ENCODE measurements around the gene SLC4A1. TPM values are rescaled to one million over a fixed set of nuclear protein-coding genes. Genes with fewer than 3 reads are reported as not detected.
A peak's percentile ranks its signal among the peaks of the same experiment; 100 is the strongest.

Gene SLC4A1
- total and polyA plus RNA-seq, 2 donors (not counting 3 experiments of a cell fraction or from before 2014, with no cell fraction given): not detected

DNA sequence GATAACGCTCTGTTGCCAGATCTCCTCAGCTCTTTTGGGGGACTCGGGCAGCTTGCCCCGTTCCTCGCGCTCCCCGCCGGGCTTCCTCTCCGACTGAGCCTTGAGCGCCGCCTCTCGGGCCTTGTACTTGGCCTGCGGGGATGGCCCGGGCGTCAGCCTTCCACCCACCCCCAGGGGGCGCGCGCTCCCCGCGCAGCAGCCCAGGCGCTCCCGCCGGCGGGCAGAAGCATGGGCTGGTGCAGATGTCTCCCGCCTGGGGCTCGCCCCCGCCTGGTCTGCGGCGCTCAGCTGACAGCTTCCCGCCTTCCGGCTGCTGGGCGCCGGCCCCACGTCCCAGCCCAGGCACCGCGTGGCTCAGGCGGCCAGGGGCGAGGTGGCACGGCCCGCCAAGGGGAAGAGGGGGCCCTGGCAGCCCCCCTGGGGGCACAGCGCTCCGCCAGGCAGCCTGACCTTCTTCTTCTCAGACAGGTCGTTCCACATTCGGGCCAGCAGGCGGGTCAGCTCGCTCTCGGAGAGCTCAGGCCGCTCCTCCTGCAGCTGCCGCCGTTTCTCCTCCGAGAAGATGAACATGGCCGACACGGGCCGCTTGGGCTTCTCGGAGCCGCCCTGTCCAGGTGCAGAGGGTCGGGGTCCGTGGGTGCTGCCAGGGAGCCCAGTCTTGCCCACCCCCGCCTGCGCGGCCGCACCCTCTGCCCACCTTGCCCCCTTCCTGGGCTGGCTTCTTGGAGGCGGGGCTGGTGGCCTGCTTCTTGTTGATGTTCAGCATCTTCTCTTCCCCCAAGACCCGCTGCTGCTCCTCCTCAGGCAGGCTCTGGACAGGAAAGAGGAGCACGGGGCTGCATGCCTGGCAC lies 57.4 kb downstream of the SLC4A1 start:
- H3K27ac ChIP-seq (ENCODE audit: insufficient read depth, low read depth, low read length): no peak overlapping the region
- no peaks in the 10 kb centered on the region for H3K9me1 ChIP-seq (replicated peaks; ENCODE audit: control insufficient read depth, extremely low read depth, insufficient read depth, low read length)
- FAIRE-seq (peak; percentile 74), DNase-seq (ENCODE audit: low read depth, low spot score) (peak; percentile 89)
- ChIA-PET CTCF (interaction anchor here (0.6 to 4.5 kb wide), 25 partner anchors 9 to 313 kb away, joined by 3 to 58 read pairs (median 7); partner anchors contain the start of genes FAM171A2, GRN, RUNDC3A and SLC25A39), POLR2A (interaction anchor here (1.2 kb wide), 1 partner anchor 116 kb away, joined by 3 read pairs; no protein-coding TSS in a partner anchor)
- dilution Hi-C loops (cut with MboI; ENCODE audit: extremely low pct_ligation_motif_present, low sequenced_read_pairs): no loop called here
- peaks cover 5% of the 10 kb centered on the region for H3K4me1 ChIP-seq (ENCODE audit: control insufficient read depth, extremely low read depth, insufficient read depth, low read length)
- H3K27me3 ChIP-seq (ENCODE audit: control insufficient read depth in 2 of 2, insufficient read depth in 2 of 2, low read length in 2 of 2): no peaks in the 10 kb centered on the region
- no peak overlapping the region for H3K9ac ChIP-seq (replicated peaks; ENCODE audit: extremely low read depth, insufficient read depth, low read length)
- H3K4me3 ChIP-seq (replicated peaks in 1 of 3; ENCODE audit: insufficient read depth in 1 of 3, low read depth in 1 of 3, low read length in 3 of 3): no peak overlapping the region
- H3K4me2 ChIP-seq (ENCODE audit: insufficient read depth, low read length): peak overlapping the region; percentile 34
- no TSS peak for BruUV-seq (replicated peaks)
- H3K79me2 ChIP-seq (ENCODE audit: control insufficient read depth, insufficient read depth, low read length): no peaks in the 10 kb centered on the region
- H3K9me3 ChIP-seq (replicated peaks; ENCODE audit: control insufficient read depth, insufficient read depth, low read length): no peaks in the 10 kb centered on the region
- intact Hi-C loops (cut with micrococcal nuclease): loop anchor here (1.0 kb wide), 7 partner anchors 8 to 313 kb away; partner anchors contain the start of genes GRN and SLC25A39
- TF ChIP-seq MAX (IDR thresholded peaks at IDR 0.05; ENCODE audit: insufficient read depth, insufficient read length): peak; percentile 67
- TF ChIP-seq POLR2AphosphoS5 (IDR thresholded peaks at IDR 0.05; ENCODE audit: insufficient read depth, low read depth, low read length): peak; percentile 90
- TF ChIP-seq MYC (IDR thresholded peaks at IDR 0.05; ENCODE audit: low read depth, low read length): peak; percentile 3
- TF ChIP-seq, protein P1, sequence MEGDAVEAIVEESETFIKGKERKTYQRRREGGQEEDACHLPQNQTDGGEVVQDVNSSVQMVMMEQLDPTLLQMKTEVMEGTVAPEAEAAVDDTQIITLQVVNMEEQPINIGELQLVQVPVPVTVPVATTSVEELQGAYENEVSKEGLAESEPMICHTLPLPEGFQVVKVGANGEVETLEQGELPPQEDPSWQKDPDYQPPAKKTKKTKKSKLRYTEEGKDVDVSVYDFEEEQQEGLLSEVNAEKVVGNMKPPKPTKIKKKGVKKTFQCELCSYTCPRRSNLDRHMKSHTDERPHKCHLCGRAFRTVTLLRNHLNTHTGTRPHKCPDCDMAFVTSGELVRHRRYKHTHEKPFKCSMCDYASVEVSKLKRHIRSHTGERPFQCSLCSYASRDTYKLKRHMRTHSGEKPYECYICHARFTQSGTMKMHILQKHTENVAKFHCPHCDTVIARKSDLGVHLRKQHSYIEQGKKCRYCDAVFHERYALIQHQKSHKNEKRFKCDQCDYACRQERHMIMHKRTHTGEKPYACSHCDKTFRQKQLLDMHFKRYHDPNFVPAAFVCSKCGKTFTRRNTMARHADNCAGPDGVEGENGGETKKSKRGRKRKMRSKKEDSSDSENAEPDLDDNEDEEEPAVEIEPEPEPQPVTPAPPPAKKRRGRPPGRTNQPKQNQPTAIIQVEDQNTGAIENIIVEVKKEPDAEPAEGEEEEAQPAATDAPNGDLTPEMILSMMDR (IDR thresholded peaks at IDR 0.05; ENCODE audit: extremely low read depth in 1 of 2, insufficient read depth in 1 of 2, low read depth in 1 of 2, low read length in 2 of 2): peak; percentile 99
- no peak for TF ChIP-seq JUN (IDR thresholded peaks at IDR 0.05; ENCODE audit: borderline replicate concordance, insufficient read depth, insufficient read length, low read depth)
- H4K20me1 ChIP-seq (replicated peaks; ENCODE audit: control insufficient read depth, extremely low read depth, insufficient read depth, low read length): no peaks in the 10 kb centered on the region
- H3K36me3 ChIP-seq (ENCODE audit: control insufficient read depth in 2 of 2, extremely low read depth in 1 of 2, insufficient read depth in 2 of 2, low read length in 2 of 2): peaks cover 18 to 50% of the 10 kb centered on the region in 2 experiments
- no peak overlapping the region for H2AFZ ChIP-seq (ENCODE audit: low read depth, low read length)

Measured in endothelial cell of umbilical vein (primary cell).